ENCODE measurements around the gene BTBD2.
"Not testable (repeated sequence)": the region's sequence is repeated elsewhere in the genome, so short reads cannot be mapped to it uniquely, and the experiment has no call there.

BTBD2 gene

DNA sequence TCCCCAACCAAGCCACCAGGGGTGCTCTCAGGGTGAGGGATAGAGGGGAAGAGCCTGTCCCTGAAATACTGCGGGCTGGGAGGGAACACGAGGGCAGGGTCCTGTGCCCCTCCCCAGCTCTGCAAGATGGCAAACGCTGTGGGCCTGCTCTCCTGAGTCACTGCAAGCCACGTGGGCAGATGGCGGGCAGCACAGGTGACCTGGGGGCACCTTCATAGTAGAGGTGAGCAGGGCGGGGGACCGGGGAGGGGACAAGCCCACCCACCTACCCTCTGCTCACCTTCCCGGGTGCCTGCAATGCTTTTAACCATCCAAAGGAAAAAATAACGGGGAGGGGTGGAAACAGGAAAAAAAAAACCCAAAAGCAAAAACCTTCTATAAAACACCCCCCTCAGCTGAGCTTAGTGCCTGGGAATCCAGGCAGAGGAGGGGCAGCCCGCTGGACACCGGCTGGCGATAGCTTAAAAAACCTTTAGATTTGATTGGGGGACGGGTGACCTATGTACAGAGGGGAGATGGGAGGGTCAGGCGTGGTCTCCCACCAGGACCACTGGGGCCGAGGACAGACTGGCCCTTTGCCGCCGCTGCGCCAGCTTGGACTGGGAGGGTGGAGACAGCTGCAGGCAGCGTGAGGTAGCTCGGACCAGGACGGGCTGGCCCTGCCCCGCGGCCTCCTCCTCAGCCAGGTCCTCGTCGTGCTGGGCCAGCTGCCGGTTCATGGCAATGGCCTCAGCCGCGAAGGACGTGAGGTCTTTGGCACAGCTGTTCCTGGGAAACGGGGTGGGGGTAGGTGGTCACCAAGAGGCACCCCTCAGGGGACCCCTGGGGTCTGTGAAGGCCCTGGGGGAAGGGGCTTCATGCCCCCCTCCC lies 23.8 kb upstream of the BTBD2 start:
- no peak for DNase-seq

DNA sequence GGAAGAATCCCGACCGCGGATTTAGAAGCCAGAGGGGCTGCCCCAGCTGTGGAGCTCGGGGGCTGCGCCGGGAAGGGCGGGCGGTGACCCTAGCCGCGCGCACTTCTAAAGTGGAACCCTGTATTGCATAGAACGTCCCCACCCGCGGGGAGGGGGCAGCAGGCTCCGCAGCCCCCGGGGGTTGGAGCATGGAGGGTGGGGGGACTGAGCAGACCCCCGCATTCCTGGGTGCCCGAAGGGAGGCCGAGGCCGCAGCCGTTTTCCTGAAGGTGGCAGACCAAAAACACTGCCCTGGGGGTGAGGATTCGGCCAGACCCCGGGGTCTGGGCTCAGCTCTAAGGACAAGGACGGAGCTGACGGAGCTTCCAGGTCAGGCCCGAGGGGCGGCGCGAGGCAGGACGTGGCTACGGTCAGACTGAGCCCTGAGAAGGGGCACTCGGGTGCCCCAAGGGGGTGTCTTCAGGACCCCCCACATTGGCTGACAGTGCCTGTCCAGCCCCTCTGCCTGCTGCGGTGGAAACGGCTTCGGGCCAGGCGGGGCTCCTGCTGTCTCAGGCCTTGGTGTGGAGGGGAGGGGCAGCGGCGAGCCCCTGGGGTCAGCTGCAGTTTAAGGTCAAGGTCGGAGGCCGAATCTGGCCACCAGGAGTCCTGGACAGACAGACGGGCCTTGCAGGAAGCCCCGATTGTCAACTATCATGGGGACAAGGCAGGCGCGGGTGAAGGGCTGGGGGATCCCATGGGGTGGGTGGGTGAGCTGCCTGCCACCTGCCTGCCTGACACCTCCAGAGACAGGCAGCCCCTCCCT lies 23.0 kb upstream of the BTBD2 start:
- no peak for DNase-seq

DNA sequence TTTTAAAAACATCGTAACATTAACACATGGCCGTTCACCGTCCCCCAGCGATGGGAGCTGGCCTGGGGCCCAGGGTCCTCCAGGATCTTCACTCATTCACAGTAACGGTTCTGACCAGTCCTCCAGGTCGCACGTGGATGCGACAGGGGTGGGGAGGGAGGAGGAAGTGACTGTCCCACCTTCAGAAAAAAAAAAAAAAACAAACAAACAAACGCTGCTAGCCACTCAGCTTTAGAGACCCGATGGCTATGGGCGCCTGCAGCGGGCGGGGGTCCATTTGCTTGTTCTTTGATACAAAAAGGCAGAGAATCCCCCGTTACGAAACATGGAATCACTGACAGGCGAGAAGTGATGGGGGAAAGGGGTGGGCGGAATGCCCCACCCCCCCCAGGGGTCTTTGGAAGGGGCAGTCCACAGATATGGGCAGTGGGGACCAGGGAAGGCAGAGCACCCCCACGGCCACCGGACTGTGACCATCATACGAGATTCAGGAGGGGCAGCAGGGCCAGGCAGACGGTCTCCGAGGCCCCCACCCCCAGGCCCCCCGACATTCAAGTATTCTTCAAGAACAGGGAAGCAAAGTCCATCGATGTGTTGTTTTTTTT lies 22.2 kb upstream of the BTBD2 start:
- no peak for DNase-seq

DNA sequence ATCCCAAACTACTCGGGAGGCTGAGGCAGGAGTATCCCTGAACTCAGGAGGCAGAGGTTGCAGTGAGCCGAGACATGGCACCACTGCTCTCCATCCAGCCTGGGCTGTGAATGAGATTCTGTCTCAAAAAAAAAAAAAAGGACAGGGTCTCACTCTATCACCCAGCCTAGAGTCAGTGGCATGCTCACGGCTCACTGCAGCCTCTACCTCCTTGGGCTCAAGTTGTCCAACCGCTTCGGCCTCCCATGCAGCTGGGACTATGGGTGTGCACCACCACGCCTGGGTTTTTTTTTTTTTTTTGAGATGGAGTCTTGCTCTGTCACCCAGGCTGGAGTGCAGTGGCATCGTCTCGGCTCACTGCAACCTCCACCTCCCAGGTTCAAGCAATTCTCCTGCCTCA lies 20.9 kb upstream of the BTBD2 start:
- no peak for DNase-seq

DNA sequence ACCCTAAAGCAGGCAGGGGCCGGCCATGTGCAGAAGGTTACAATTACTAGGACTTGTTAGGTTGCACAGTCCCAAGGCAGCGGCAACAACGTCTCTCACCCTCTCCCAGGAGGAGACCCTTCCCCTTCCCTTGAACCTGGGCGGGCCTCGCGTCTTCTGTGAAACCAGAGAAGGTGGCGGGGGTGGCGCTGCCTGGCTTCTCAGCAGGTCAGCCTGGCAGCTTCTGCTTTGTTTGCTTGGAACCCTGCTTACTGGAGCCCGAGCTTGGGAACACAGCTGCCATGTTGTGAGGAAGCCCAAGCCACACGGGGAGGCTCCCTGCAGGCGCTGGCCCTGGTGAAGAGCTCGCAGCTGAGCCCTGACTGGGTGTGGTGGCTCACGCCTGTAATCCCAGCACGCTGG lies 20.1 kb upstream of the BTBD2 start:
- no peak for DNase-seq

DNA sequence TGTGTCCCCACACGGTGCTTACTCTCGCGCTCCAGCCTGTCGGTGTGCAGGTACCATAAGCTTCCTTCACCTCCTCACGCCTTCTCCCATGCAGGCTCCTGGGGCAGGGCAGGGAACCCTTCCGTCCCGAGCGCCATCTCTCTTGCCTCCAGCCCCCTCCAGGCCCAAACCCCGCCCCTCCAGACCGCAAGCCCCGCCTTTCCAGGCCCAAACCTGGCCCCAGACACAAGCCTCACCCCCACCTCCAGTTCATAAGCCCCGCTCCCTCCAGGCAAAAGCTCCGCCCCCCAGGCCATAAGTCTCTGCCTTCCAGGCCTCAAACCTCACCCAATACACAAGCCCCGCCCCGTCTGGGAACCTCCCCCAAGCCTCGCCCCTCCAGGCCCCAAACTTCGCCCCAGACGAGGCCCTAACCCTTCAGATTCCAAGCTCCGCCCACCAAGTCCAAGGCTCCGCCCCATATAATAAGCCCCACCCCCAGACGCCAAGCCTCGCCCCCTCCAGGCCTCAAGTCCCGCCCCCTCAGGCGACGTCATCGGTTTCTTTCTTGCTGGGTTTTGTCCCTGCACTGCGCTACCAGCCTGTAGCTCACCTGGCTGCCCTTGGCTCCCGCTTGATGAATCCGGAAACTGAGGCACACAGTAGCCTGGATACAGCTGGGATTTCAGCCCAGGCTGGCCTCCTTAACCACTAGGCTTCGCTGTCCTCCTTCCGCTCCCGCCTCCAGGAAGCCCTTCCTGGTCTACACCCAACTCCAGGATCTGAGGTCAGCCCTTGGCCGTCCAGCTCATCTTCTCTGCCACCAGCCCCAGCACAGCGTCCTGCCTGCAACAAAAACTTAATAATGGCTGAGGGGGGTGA lies 19.4 kb upstream of the BTBD2 start:
- peak; percentile 74 for DNase-seq

DNA sequence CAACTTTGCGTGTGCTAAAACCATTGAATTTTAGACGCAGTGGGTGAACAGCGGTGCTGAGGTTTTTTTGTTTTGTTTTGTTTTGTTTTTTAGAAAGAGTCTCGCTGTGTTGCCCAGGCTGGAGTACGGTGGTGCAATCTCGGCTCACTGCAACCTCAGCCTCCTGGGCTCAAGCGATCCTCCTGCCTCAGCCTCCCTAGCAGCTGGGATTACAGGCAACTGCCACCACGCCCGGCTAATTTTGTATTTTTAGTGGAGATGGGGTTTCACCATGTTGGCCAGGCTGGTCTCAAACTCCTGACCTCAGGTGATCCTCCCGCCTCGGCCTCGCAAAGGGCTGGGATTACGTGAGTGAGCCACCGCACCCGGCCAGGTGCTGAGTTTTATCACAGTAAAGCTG lies 18.7 kb upstream of the BTBD2 start:
- not testable (repeated sequence) for DNase-seq

DNA sequence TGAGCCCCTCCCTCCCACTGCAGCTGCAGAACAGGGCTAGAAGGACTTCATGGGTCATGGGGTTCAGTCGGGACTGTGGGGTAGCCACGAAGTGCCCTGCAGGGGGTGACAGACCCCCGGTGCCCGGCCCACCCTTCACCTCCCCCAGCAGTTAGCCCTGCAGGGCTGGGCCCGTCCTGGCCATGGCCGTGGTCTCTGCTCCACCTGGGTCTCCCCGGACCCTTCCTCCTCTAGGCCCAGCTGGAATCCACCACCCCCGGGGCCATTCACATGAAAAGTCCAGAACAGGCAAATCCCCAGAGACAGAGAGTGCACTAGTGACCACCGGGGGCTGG lies 18.3 kb upstream of the BTBD2 start:
- DNase-seq: no peak

DNA sequence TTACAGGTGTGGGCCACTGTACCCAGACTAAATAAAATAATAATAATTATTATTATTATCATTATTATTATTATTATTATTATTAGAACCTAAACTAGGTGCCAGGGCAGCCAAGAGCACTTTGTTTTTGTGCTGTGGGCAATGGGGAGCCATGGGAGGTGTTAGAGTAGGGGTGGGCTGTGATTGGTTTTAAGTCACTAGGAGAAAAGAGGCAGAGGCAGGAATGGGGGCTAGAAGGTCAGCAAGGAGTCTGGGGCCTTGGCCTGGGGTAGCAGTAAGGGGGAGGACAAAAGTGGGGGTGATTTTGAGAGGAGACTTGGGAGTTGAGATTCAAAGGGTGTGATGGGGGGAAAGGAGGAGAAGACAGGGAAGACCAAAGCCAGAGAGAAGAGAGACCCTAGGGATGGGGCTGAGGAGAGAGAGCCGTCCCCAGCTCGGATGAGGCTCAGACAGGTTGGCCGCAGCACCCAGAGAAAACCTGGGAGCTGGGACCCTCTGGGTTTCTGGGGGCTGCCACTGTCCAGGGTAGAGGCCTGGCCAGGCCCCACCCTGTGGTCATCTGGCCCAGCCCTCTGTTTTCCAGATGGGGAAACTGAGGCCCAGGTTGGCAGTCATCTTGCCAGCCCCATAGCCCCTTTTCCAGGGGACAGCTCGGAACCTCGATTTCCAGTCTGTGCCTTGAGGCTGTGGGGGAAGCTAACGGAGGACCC lies 17.8 kb upstream of the BTBD2 start:
- DNase-seq: no peak

DNA sequence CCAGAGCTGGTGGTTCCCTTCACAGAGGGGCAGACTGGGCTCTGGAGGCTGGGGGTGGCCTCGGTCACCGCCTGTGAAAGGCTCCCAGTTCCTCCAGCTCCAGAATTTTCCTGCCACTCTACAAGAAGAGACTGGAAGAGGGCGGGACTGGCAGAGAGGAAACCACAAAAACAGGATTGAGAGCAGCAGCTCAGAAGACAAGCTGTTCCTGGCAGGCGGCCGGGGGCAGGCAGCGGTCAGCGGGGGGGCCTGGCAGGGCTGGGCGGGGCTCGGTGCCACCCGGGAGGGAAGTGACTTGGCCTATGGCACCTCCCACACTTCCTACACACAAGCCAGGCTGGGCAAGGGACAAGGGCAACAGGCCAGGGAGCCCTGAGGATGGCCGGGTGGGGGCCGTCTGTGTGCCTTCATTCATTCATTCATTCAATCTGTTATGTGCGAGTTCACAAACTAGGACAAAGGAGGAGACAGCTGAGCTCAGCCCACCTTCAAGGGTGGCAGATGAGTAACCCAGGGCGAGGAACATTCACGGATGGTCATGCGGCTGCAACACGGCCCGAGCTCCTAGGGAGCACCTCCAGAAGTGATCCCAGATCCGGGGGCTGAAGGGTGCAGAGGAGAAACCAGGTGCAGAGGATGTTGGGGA lies 16.9 kb upstream of the BTBD2 start:
- peak; percentile 66 for DNase-seq

DNA sequence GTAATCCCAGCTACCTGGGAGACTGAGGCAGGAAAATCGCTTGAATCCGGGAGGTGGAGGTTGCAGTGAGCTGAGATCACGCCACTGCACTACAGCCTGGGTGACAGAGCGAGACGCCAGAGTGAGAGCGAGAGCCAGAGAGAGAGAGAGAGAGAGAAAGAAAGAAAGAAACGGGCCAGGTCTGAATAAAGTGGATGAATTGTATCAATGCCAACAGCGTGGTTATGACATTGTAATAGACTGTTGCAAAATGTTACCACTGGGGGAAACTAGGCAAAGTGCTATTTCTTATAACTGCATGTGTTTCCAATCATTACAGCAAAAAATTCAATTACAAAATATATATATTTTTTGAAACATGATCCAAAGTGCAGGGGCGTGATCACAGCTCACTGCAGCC lies 11.8 kb upstream of the BTBD2 start:
- no peak for DNase-seq

DNA sequence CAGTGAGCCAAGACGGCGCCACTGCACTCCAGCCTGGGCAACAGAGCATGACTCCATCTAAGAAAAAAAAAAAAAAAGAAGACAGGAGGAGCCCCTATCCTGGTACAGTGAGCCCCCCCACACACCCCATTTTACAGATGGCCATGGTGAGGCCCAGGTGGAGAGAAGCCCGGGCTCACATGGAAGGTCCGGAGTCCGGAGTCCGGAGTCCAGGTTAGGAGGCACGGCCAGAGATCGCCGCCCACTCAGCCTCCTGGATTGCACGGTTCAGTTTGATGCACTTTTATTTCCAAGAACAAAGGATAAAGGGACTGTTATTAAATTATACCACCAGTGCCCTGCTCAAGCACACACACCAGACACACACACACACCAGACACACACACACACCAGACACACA lies 11.3 kb upstream of the BTBD2 start:
- no peak for DNase-seq

DNA sequence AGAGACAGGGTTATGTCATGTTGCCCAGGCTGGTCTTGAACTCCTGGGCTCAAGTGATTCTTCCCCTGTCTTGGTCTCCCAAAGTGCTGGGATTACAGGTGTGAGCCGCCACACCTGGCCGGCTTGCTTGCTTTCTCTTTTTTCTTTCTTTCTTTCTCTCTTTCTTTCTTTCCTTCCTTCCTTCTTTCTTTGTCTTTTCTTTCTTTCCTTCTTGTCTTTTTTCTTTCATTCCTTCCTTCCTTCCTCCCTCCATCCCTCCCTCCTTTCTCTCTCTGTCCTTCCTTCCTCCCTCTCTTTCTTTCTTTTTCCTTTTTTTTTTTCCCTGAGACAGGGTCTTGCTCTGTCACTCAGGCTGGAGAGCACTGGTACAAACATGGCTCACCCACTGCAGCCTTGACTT lies 6.8 kb upstream of the BTBD2 start:
- DNase-seq: no peak

DNA sequence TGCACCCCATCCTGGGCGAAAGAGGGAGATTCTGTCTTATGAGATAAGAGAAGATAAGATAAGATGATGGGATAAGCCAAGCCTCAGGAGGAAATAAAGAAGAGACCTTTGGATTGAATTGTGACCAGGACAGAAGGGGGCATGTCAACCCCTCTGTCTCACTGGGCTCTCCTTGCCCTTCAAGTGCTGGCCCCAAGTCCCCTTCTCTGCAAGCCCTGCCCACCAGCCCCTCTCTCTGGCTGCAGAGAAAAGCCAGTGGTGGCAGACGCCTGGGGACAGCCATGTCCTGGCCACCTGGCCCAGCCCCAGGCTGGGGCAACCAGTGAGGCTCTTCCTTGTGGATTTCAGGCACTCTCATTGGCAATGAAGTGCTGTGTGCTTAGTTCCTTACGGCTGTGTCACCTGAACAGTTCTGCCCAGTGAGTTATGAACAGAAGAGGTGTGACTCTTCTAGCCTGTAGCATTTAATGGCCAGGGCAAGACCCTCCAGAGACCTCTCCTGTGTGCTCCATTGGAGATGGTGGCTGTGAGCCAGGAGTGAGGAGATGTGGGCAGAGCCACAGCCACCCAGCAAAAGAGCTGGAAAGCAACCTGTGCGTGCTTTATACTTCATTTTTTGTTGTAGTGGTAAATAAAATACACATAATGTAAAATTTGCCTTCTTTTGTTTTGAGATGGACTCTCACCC lies 6.1 kb upstream of the BTBD2 start:
- no peak for DNase-seq

DNA sequence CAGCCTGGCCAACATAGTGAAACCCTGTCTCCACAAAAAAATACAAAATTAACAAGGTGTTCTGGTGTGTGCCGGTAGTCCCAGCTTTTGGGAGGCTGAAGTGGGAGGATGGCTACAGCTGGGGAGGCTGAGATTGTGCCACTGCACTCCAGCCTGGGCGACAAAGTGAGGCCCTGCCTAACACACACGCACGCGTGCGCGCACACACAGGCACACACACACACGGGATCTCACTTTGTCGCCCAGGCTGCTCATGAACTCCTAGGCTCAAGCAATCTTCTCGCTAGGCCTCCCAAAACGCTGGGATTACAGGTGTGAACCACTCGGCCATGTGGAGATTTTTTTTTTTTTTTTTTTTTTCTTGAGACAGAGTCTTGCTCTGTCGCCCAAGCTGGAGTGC lies 3.2 kb upstream of the BTBD2 start:
- no peak for DNase-seq

DNA sequence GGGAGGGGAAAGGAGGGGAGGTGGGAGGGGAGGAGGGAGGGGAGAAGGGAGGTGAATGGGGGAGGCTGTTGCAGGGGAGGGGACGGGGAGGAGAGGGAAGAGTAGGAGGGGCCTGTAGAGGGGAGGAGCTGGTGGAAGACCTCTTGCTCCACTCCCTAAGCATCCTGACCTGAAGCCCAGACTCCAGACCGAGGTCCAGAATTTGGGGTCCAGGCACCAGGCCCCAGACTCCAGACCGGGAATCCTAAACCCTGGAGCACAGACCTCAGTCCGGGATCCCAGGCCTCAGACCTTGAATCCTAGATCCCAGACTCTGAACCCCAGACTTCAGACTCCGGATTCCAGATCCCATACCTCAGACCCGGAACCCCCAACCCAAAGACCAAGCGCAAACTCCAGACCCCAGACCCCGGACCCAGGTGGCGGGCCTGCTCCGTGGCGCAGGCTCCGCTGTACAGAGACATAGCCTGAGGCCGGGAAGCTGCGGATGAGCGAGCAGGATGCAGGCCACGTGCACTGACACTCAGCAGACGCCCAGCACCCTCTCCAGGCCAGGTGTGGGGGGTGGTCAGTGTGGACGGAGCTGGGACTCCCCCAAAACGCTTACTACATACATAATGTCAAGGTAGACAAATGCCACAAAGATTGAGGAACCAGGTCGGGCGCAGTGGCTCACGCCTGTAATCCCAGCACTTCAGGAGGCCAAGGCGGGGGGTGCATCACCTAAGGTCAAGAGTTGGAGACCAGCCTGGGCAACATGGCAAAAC lies 710 bp upstream of the BTBD2 start:
- peak; percentile 68 for DNase-seq

DNA sequence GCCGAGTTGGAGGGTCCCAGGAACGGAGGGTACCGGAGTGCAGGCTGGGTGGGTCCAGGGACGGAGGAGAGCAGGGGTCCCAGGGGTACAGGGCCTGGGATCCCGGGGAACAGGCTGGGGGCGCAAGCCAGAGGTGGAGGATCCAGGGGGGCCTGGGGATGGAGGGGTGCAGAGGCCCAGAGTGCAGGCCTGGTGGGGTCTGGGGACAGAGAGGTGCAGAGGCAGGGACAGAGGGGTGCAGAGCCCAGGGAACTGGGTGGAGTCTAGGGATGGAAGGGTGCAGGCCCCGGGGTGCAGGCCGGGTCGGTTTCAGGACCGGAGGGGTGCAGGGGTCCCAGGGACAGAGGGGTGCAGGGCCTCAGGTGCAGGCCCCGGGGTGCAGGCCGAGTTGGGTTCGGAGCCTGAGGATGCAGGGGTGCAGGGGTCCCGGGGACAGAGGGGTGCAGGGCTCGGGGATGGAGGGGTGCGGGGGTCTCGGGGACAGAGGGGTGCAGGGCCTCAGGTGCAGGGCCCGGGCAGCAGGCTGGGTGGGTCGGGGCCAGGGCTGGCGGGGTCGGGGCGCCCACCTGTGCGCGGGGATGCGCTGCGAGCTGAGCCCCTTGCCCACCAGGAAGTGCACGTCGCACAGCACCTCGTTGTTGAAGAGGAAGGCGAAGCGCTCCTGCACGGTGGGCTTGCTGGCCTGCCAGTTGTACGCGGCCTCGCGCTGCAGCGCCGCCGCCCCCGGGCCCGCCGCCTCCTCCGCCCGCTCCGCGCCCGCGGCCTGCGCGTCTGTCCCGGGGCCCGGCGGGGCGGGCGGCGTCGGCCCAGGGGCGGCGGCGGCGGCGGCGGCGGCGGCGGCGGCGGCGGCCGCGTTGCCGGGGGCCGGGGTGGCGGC lies 545 bp downstream of the BTBD2 start:
- peak; percentile 50 for DNase-seq

DNA sequence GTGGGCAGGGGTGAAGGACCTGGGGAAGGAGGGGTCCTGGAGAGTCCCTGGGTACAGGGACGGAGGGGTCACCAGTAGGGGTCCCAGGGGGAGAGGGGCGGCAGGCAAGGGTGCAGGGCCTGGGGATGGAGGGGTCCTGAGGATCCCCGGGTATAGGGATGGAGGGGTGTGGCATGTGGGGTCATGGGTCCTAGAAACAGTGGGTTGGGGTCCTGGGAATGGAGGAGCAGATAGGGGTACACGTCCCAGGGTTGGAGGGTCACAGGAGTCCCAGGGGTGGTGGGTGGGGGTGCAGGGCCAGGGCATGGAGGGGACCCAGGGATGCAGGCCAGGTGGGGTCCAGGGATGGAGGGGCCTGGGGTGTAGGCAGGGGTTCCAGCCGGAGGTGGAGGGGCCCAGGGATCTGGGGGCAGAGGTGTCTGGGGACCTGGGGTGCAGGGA lies 1.4 kb downstream of the BTBD2 start:
- DNase-seq: no peak

DNA sequence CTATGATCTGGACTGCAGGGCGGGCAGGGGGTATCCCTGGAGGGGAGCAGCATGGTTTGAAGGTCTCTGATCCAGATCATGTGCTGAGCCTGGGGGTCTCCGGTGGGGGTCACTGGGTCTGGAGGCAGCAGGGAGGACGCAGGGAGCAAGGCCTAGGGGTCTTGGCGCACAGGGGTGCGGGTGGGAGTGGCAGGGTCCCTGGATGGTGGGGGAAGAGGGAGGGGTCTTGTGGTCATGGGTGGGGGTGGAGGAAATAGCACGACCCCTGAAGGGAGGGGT lies 1.9 kb downstream of the BTBD2 start:
- DNase-seq: no peak

All from activated CD4-positive, CD25-positive, alpha-beta regulatory T cell treated with anti-CD3 and anti-CD28 coated beads, Interleukin-2, amount 50 U/mL, for 72 hours (primary cell).